H1 (cell line): ENCODE results near the gene MUS81. TPM values are rescaled to one million over a fixed set of nuclear protein-coding genes. Genes with fewer than 3 reads are reported as not detected.

Source experiments
- CTCF ChIA-PET: fragments of 300-600 bp; sonication (Branson Sonifier 250); formaldehyde crosslinking; loops from one replicate; lab custom pipeline; 2021; ENCODE audit not compliant: partially characterized antibody; lab: Charles Lee
- POLR2A ChIA-PET: fragments of 300-600 bp; sonication (Branson Sonifier 250); formaldehyde crosslinking; loops from one replicate; lab custom pipeline; 2021; ENCODE audit warnings: inconsistent platforms; ENCODE audit not compliant: partially characterized antibody; lab: Charles Lee
- DNase-seq, 2 experiments: peaks; one replicate each; pipeline versions ENCODE4 v3.0.0 to v3.0.0-alpha.2; 2010 to 2022; ENCODE audit warnings: low spot score in 2 of 2, low read depth in 1 of 2, mixed read lengths in 1 of 2
- FAIRE-seq: peaks from 2 replicates; lab custom pipeline; 2011; peaks lifted over from hg19 to GRCh38; lab: Jason Lieb, UNC
- H2AFZ ChIP-seq: 2 replicates; pipeline ENCODE4 v1.8.1; 2012; ENCODE audit warnings: low read length, inconsistent platforms
- H2AK5ac ChIP-seq: 2 replicates; pipeline ENCODE4 v1.6.1; 2013; ENCODE audit warnings: low read depth, low read length
- H2BK120ac ChIP-seq: replicated peaks from 2 replicates; pipeline ENCODE3; 2013; ENCODE audit warnings: low read depth, low read length, inconsistent platforms
- H2BK12ac ChIP-seq: 2 replicates; pipeline ENCODE4 v1.6.1; 2013; ENCODE audit warnings: low read depth, low read length
- H2BK15ac ChIP-seq: 2 replicates; pipeline ENCODE4 v1.6.1; 2013; ENCODE audit warnings: low read length
- H2BK20ac ChIP-seq: 2 replicates; pipeline ENCODE4 v1.6.1; 2013; ENCODE audit warnings: low read length
- H2BK5ac ChIP-seq: 2 replicates; pipeline ENCODE4 v1.6.1; 2013; ENCODE audit warnings: low read depth, low read length
- H3K14ac ChIP-seq: 2 replicates; pipeline ENCODE4 v1.6.1; 2013; ENCODE audit warnings: inconsistent platforms; ENCODE audit not compliant: insufficient read length
- H3K18ac ChIP-seq: 2 replicates; pipeline ENCODE4 v1.6.1; 2013; ENCODE audit warnings: low read length; ENCODE audit errors: extremely low read depth
- H3K23ac ChIP-seq: 2 replicates; pipeline ENCODE4 v1.6.1; 2013; ENCODE audit warnings: inconsistent platforms; ENCODE audit not compliant: insufficient read length
- H3K23me2 ChIP-seq: 2 replicates; pipeline ENCODE4 v1.6.1; 2013; ENCODE audit warnings: low read depth, low read length
- H3K27ac ChIP-seq: 2 replicates; pipeline ENCODE4 v1.6.1; 2011; ENCODE audit warnings: low read depth, low read length, inconsistent platforms
- H3K27me3 ChIP-seq, 4 experiments: replicated peaks in 1 of 4; 1 replicate in 1 of 4; 2 replicates in 3 of 4; pipeline versions ENCODE4 v1.6.1 to v1.8.1; 2011 to 2013; ENCODE audit warnings: low read length in 3 of 4, mild to moderate bottlenecking in 3 of 4, inconsistent platforms in 2 of 4, mixed read lengths in 2 of 4, moderate library complexity in 1 of 4; ENCODE audit not compliant: control insufficient read depth in 3 of 4, insufficient read depth in 3 of 4; ENCODE audit errors: extremely low read depth in 1 of 4
- H3K36me3 ChIP-seq, 4 experiments: 2 replicates each; pipeline versions ENCODE4 v1.6.1 to v1.8.1; 2011 to 2013; ENCODE audit warnings: mild to moderate bottlenecking in 4 of 4, low read length in 3 of 4, moderate library complexity in 2 of 4, control low read depth in 1 of 4, inconsistent platforms in 1 of 4; ENCODE audit not compliant: insufficient read depth in 4 of 4, control insufficient read depth in 2 of 4
- H3K4ac ChIP-seq: replicated peaks from 2 replicates; pipeline ENCODE3; 2013; ENCODE audit warnings: low read length, low read depth, mixed read lengths, inconsistent platforms; ENCODE audit not compliant: insufficient read length
- H3K4me1 ChIP-seq, 4 experiments: replicated peaks in 1 of 4; 1 replicate in 1 of 4; 2 replicates in 3 of 4; pipeline versions ENCODE4 v1.6.1 to v1.8.1; 2011 to 2013; ENCODE audit warnings: low read length in 3 of 4, inconsistent platforms in 2 of 4, mixed read lengths in 1 of 4; ENCODE audit not compliant: insufficient read depth in 4 of 4, control insufficient read depth in 3 of 4
- H3K4me2 ChIP-seq, 2 experiments: 2 replicates each; pipeline versions ENCODE4 v1.6.1 to v1.8.1; 2011 to 2013; ENCODE audit warnings: low read depth in 2 of 2, low read length in 2 of 2, control low read depth in 1 of 2, inconsistent platforms in 1 of 2, mild to moderate bottlenecking in 1 of 2; ENCODE audit not compliant: insufficient read depth in 1 of 2
- H3K4me3 ChIP-seq, 4 experiments: fragments of 200-600, 300-600 bp in 1 of 4; sonication (generic), shearing (Covaris generic), sonication (Bioruptor Twin) in 1 of 4; 2 replicates each; pipeline versions ENCODE4 v1.5.1 to v1.8.1; 2011 to 2016; ENCODE audit warnings: low read length in 4 of 4, low read depth in 3 of 4, control low read depth in 2 of 4, inconsistent platforms in 2 of 4, mild to moderate bottlenecking in 2 of 4, mixed read lengths in 1 of 4, moderate library complexity in 1 of 4; ENCODE audit not compliant: insufficient read depth in 2 of 4; ENCODE audit errors: extremely low read depth in 1 of 4
- H3K56ac ChIP-seq: replicated peaks from 2 replicates; pipeline ENCODE3; 2013; ENCODE audit warnings: low read depth, mild to moderate bottlenecking, mixed read lengths, low read length, inconsistent platforms; ENCODE audit not compliant: insufficient read length
- H3K79me1 ChIP-seq: 2 replicates; pipeline ENCODE4 v1.6.1; 2013; ENCODE audit warnings: low read depth, low read length, control low read depth
- H3K79me2 ChIP-seq, 2 experiments: 2 replicates each; pipeline versions ENCODE4 v1.6.1 to v1.8.1; 2012 to 2013; ENCODE audit warnings: low read length in 2 of 2, mild to moderate bottlenecking in 2 of 2, inconsistent platforms in 1 of 2; ENCODE audit not compliant: insufficient read depth in 2 of 2, control insufficient read depth in 1 of 2
- H3K9ac ChIP-seq, 4 experiments: replicated peaks in 1 of 4; 1 replicate in 1 of 4; 2 replicates in 3 of 4; pipeline versions ENCODE4 v1.6.1 to v1.8.1; 2011 to 2013; ENCODE audit warnings: low read depth in 3 of 4, low read length in 3 of 4, control low read depth in 2 of 4, mild to moderate bottlenecking in 2 of 4, moderate library complexity in 2 of 4, inconsistent platforms in 1 of 4; ENCODE audit errors: extremely low read depth in 1 of 4
- H3K9me3 ChIP-seq, 2 experiments: 2 replicates each; pipeline versions ENCODE4 v1.6.1 to v1.8.1; 2012 to 2013; ENCODE audit warnings: mild to moderate bottlenecking in 2 of 2, moderate library complexity in 2 of 2, control low read depth in 1 of 2, inconsistent platforms in 1 of 2, low read depth in 1 of 2, low read length in 1 of 2, mixed read lengths in 1 of 2; ENCODE audit not compliant: insufficient read depth in 2 of 2
- H4K20me1 ChIP-seq, 2 experiments: replicated peaks in 1 of 2; 2 replicates each; pipeline versions ENCODE3 to v1.8.1; 2011 to 2013; ENCODE audit warnings: inconsistent platforms in 2 of 2, low read length in 2 of 2, mild to moderate bottlenecking in 1 of 2; ENCODE audit not compliant: insufficient read depth in 2 of 2, control insufficient read depth in 1 of 2
- H4K5ac ChIP-seq: 2 replicates; pipeline ENCODE4 v1.6.1; 2013; ENCODE audit warnings: low read length, low read depth, mixed read lengths, inconsistent platforms; ENCODE audit not compliant: insufficient read length
- H4K8ac ChIP-seq: 2 replicates; pipeline ENCODE4 v1.8.0; 2013; ENCODE audit warnings: mild to moderate bottlenecking, moderate library complexity, low read length, inconsistent platforms; ENCODE audit not compliant: insufficient read depth; ENCODE audit errors: extremely low read depth
- H4K91ac ChIP-seq: replicated peaks from 2 replicates; pipeline ENCODE3; 2013; ENCODE audit warnings: low read length, mixed read lengths, inconsistent platforms; ENCODE audit not compliant: insufficient read length
- PHF8 ChIP-seq: fragments of 200-600 bp; sonication (generic); conservative IDR thresholded peaks from 2 replicates; pipeline ENCODE4 v1.7.1; 2012; ENCODE audit warnings: low read depth, mild to moderate bottlenecking, inconsistent platforms, low read length, moderate library complexity
- TAF1 ChIP-seq: IDR thresholded peaks from 2 replicates; pipeline ENCODE4 v1.6.1; 2011; ENCODE audit warnings: mild to moderate bottlenecking, low read depth, low read length
- WGBS, 2 experiments: shearing (Covaris generic) in 1 of 2; methylation state at CpG; one replicate each; pipeline versions ENCODE4 v1.1.6 to v1.1.7; 2013 to 2015; ENCODE audit warnings: low lambda C conversion rate in 2 of 2, mixed read lengths in 2 of 2, inconsistent platforms in 1 of 2, low coverage in 1 of 2, missing lambda C conversion rate in 1 of 2; ENCODE audit not compliant: insufficient replicate concordance in 2 of 2, insufficient coverage in 1 of 2, insufficient read length in 1 of 2; ENCODE audit errors: extremely low coverage in 1 of 2, missing lambda C conversion rate in 1 of 2; 5-methylcytosine and 5-hydroxymethylcytosine counted together
- polyA plus RNA-seq, 7 experiments: library from polyadenylated mRNA; depleted of rRNA in 3 of 7; stranded (reverse) in 5 of 7; unstranded in 2 of 7; fragments of >200 nt in 5 of 7; fragments of 200-250 nt in 2 of 7; gene quantifications; 1 replicate in 5 of 7; 2 replicates in 1 of 7; 4 replicates in 1 of 7; pipeline versions ENCODE4 v1.2.1 to v1.2.3, GENCODE V29; 2011 to 2013; ENCODE audit warnings: missing spikeins in 2 of 7, mixed read lengths in 2 of 7
- total RNA-seq: library from RNA; stranded (reverse); fragmentation: NEBNext Ultra II Directional; extraction: Animal tissue kit (Norgen Biotek cat#: 25700); gene quantifications from 2 replicates; pipeline ENCODE4 v1.2.1, GENCODE V29; 2021

The MUS81 gene
- total and polyA plus RNA-seq, 2 of the 8 experiments (the other 6 are each of a cell fraction or from before 2014, with no cell fraction given), result 30.2 to 31.5 TPM

GRCh38 chr11:65907878-65908277 lies 47.6 kb downstream of the MUS81 start:
- ChIA-PET POLR2A (interaction anchor here (2.5 kb wide), 1 partner anchor 10 kb away, joined by 9 read pairs; no protein-coding TSS in a partner anchor), CTCF (interaction anchor here (1.1 to 11.7 kb wide), 3 partner anchors 10 to 27 kb away, joined by 3 to 212 read pairs (median 3); partner anchors contain the start of genes CCDC85B and FIBP)
- Histone ChIP-seq H4K5ac (no peak overlapping the region), H4K20me1 (no peaks in the 10 kb centered on the region), H4K8ac (no peak overlapping the region), H3K23ac (no peak overlapping the region), H2BK120ac (no peak overlapping the region), H3K9ac (no peak overlapping the region), H2BK15ac (no peak overlapping the region), H3K23me2 (no peaks in the 10 kb centered on the region), H3K18ac (no peak overlapping the region), H3K14ac (no peak overlapping the region), H2AK5ac (no peak overlapping the region), H3K4me2 (no peak overlapping the region), H3K4me3 (no peak overlapping the region), H3K9me3 (no peaks in the 10 kb centered on the region), H4K91ac (no peak overlapping the region), H3K4me1 (peaks cover 0 to 6% (median 4%) of the 10 kb centered on the region in 4 experiments; a peak in 5 of 7 replicates), H3K56ac (no peak overlapping the region), H3K27me3 (peaks cover 0 to 13% (median 5%) of the 10 kb centered on the region in 4 experiments; a peak in 5 of 7 replicates), H3K4ac (no peak overlapping the region), H3K36me3 (no peaks in the 10 kb centered on the region), H3K79me1 (no peaks in the 10 kb centered on the region), H2BK20ac (no peak overlapping the region), H2BK5ac (no peak overlapping the region), H2BK12ac (no peak overlapping the region), H2AFZ (no peak overlapping the region), H3K79me2 (no peaks in the 10 kb centered on the region), H3K27ac (no peak overlapping the region)
- DNase-seq (no peak), FAIRE-seq (no peak)
- WGBS, 2 experiments, result 84% methylated on average over 6 of the region's 6 CpGs; no CpG with 5 or more reads in 1 of the 2 experiments
- TF ChIP-seq PHF8 (no peak), TAF1 (no peak)
